Activated T-helper 2 cell treated with anti-CD3 and anti-CD28 coated beads, Interferon-gamma antibody, Interleukin-2, Interleukin-4, amounts not matched to agents 10 μg/mL and 5 μg/mL and 100 μg/mL, durations not matched to agents 14 hours and 24 hours and 36 hours (primary cell): Measurements from ENCODE around the gene ERVMER34-1. TPM values are rescaled to one million over a fixed set of nuclear protein-coding genes. Genes with fewer than 3 reads are reported as not detected.

Experiments used
- DNase-seq: peaks from one replicate; pipeline ENCODE4 v3.0.0; 2021; ENCODE audit warnings: low spot score
- H3K27ac Mint-ChIP-seq: one replicate; pipeline ENCODE4 v1.8.0; 2021; ENCODE audit warnings: mixed read lengths
- H3K27me3 Mint-ChIP-seq: one replicate; pipeline ENCODE4 v1.8.0; 2021; ENCODE audit warnings: low read depth, mixed read lengths
- H3K36me3 Mint-ChIP-seq: one replicate; pipeline ENCODE4 v1.8.0; 2021; ENCODE audit warnings: low read depth, mixed read lengths
- H3K4me1 Mint-ChIP-seq: one replicate; pipeline ENCODE4 v1.8.0; 2021; ENCODE audit warnings: low read depth, mixed read lengths
- H3K4me3 Mint-ChIP-seq: one replicate; pipeline ENCODE4 v1.8.0; 2021; ENCODE audit warnings: low read depth, mild to moderate bottlenecking, moderate library complexity, mixed read lengths
- H3K9me3 Mint-ChIP-seq: one replicate; pipeline ENCODE4 v1.8.0; 2021; ENCODE audit warnings: mixed read lengths
- intact Hi-C: fragments of 100-400 bp; cut with micrococcal nuclease; formaldehyde crosslinking; loops from one replicate; pipeline ENCODE4 v1.15.1; 2023
- total RNA-seq: library from RNA; stranded (reverse); gene quantifications from 2 replicates; pipeline ENCODE4 v1.2.3, GENCODE V29; 2022

Gene ERVMER34-1
- not detected in 2 replicates for total RNA-seq

GRCh38 chr4:52750819-52751486 is at the start of gene ERVMER34-1:
Gene ERVMER34-1 (minus strand): TSS chr4:52751425. CDS start chr4:52745520, 5,905 bp downstream.
- Mint-ChIP-seq H3K4me3 (peak within 1 kb of the TSS; percentile 58), H3K27me3 (peaks cover 50% of the 10 kb centered on the region), H3K36me3 (no peaks in the 10 kb centered on the region), H3K4me1 (peaks cover 6% of the 10 kb centered on the region), H3K9me3 (no peaks in the 10 kb centered on the region), H3K27ac (no peak within 1 kb of the TSS)
- intact Hi-C loops: no loop called here
- no peak for DNase-seq

- no peaks in the 10 kb centered on the region for H3K9me3 Mint-ChIP-seq
Measured at GRCh38 chr4:52799813-52800212, 48.6 kb upstream of the ERVMER34-1 start.

GRCh38 chr4:52795533-52795932 is 44.3 kb upstream of the ERVMER34-1 start:
- intact Hi-C loops: no loop called here
- Mint-ChIP-seq H3K9me3 (no peaks in the 10 kb centered on the region), H3K4me3 (no peak overlapping the region)

More at GRCh38 chr4:52799813-52800212, 48.6 kb upstream of the ERVMER34-1 start:
- no peaks in the 10 kb centered on the region for H3K36me3 Mint-ChIP-seq
- peaks cover 6% of the 10 kb centered on the region for H3K27me3 Mint-ChIP-seq
- no peak overlapping the region for H3K4me3 Mint-ChIP-seq
- no peak overlapping the region for H3K27ac Mint-ChIP-seq
- intact Hi-C loops: no loop called here
- H3K4me1 Mint-ChIP-seq: no peaks in the 10 kb centered on the region
- DNase-seq: no peak

GRCh38 chr4:52791936-52792335 is 40.7 kb upstream of the ERVMER34-1 start:
- Mint-ChIP-seq H3K4me1 (no peaks in the 10 kb centered on the region), H3K4me3 (no peak overlapping the region), H3K27ac (no peak overlapping the region), H3K36me3 (no peaks in the 10 kb centered on the region), H3K27me3 (no peaks in the 10 kb centered on the region), H3K9me3 (no peaks in the 10 kb centered on the region)
- intact Hi-C loops: no loop called here
- no peak for DNase-seq

More at GRCh38 chr4:52795533-52795932, 44.3 kb upstream of the ERVMER34-1 start:
- Mint-ChIP-seq H3K36me3 (no peaks in the 10 kb centered on the region), H3K27me3 (no peaks in the 10 kb centered on the region), H3K27ac (no peak overlapping the region), H3K4me1 (no peaks in the 10 kb centered on the region)
- no peak for DNase-seq

- intact Hi-C loops: no loop called here
- Mint-ChIP-seq H3K27ac (no peak overlapping the region), H3K27me3 (no peaks in the 10 kb centered on the region), H3K36me3 (no peaks in the 10 kb centered on the region), H3K9me3 (no peaks in the 10 kb centered on the region), H3K4me3 (no peak overlapping the region), H3K4me1 (no peaks in the 10 kb centered on the region)
- DNase-seq: no peak
Measured at GRCh38 chr4:52789774-52790173, 38.5 kb upstream of the ERVMER34-1 start.

GRCh38 chr4:52788806-52789205 is 37.6 kb upstream of the ERVMER34-1 start:
- H3K27me3 Mint-ChIP-seq: no peaks in the 10 kb centered on the region
- H3K4me1 Mint-ChIP-seq: no peaks in the 10 kb centered on the region
- H3K9me3 Mint-ChIP-seq: no peaks in the 10 kb centered on the region

GRCh38 chr4:52783069-52783468 is 31.8 kb upstream of the ERVMER34-1 start:
- intact Hi-C loops: no loop called here
- Mint-ChIP-seq H3K4me3 (no peak overlapping the region), H3K27me3 (no peaks in the 10 kb centered on the region), H3K4me1 (no peaks in the 10 kb centered on the region), H3K27ac (no peak overlapping the region), H3K36me3 (no peaks in the 10 kb centered on the region), H3K9me3 (no peaks in the 10 kb centered on the region)
- no peak for DNase-seq

More at GRCh38 chr4:52788806-52789205, 37.6 kb upstream of the ERVMER34-1 start:
- no peak for DNase-seq
- intact Hi-C loops: no loop called here
- H3K36me3 Mint-ChIP-seq: no peaks in the 10 kb centered on the region
- H3K4me3 Mint-ChIP-seq: no peak overlapping the region
- no peak overlapping the region for H3K27ac Mint-ChIP-seq

GRCh38 chr4:52780617-52781354 is 29.6 kb upstream of the ERVMER34-1 start:
- H3K27me3 Mint-ChIP-seq: no peaks in the 10 kb centered on the region
- H3K4me1 Mint-ChIP-seq: no peaks in the 10 kb centered on the region
- no peaks in the 10 kb centered on the region for H3K36me3 Mint-ChIP-seq
- no peak for DNase-seq
- no peak overlapping the region for H3K4me3 Mint-ChIP-seq
- H3K27ac Mint-ChIP-seq: no peak overlapping the region
- intact Hi-C loops: no loop called here
- H3K9me3 Mint-ChIP-seq: no peaks in the 10 kb centered on the region

GRCh38 chr4:52780206-52780605 is 29.0 kb upstream of the ERVMER34-1 start:
- Mint-ChIP-seq H3K36me3 (no peaks in the 10 kb centered on the region), H3K27ac (no peak overlapping the region), H3K4me3 (no peak overlapping the region), H3K4me1 (no peaks in the 10 kb centered on the region), H3K9me3 (no peaks in the 10 kb centered on the region), H3K27me3 (no peaks in the 10 kb centered on the region)
- DNase-seq: no peak
- intact Hi-C loops: no loop called here

- H3K4me1 Mint-ChIP-seq: no peaks in the 10 kb centered on the region
Measured at GRCh38 chr4:52760256-52760655, 9.0 kb upstream of the ERVMER34-1 start.

GRCh38 chr4:52755426-52755825 is 4.2 kb upstream of the ERVMER34-1 start:
- Mint-ChIP-seq H3K9me3 (no peaks in the 10 kb centered on the region), H3K27me3 (peaks cover 42% of the 10 kb centered on the region), H3K4me3 (no peak overlapping the region), H3K4me1 (peaks cover 5% of the 10 kb centered on the region), H3K36me3 (no peaks in the 10 kb centered on the region), H3K27ac (no peak overlapping the region)
- no peak for DNase-seq
- intact Hi-C loops: no loop called here

More at GRCh38 chr4:52760256-52760655, 9.0 kb upstream of the ERVMER34-1 start:
- Mint-ChIP-seq H3K4me3 (no peak overlapping the region), H3K9me3 (no peaks in the 10 kb centered on the region), H3K27me3 (peaks cover 8% of the 10 kb centered on the region), H3K36me3 (no peaks in the 10 kb centered on the region), H3K27ac (no peak overlapping the region)
- no peak for DNase-seq
- intact Hi-C loops: no loop called here

GRCh38 chr4:52752936-52753335 is 1.7 kb upstream of the ERVMER34-1 start:
- H3K4me1 Mint-ChIP-seq: peaks cover 6% of the 10 kb centered on the region
- H3K27me3 Mint-ChIP-seq: peaks cover 47% of the 10 kb centered on the region
- DNase-seq: no peak
- H3K27ac Mint-ChIP-seq: no peak overlapping the region
- intact Hi-C loops: no loop called here
- H3K4me3 Mint-ChIP-seq: no peak overlapping the region
- no peaks in the 10 kb centered on the region for H3K36me3 Mint-ChIP-seq
- H3K9me3 Mint-ChIP-seq: no peaks in the 10 kb centered on the region

- Mint-ChIP-seq H3K4me1 (peaks cover 6% of the 10 kb centered on the region), H3K36me3 (no peaks in the 10 kb centered on the region), H3K4me3 (peak overlapping the region; percentile 58), H3K27me3 (peaks cover 50% of the 10 kb centered on the region), H3K27ac (no peak overlapping the region), H3K9me3 (no peaks in the 10 kb centered on the region)
- intact Hi-C loops: no loop called here
- DNase-seq: no peak
Measured at GRCh38 chr4:52751487-52751911, 274 bp upstream of the ERVMER34-1 start.
